ENCODE measurements around the gene DHRS4L2.
"Not testable (repeated sequence)": the region's sequence is repeated elsewhere in the genome, so short reads cannot be mapped to it uniquely, and the experiment has no call there.

DHRS4L2 gene

GRCh38 chr14:24020520-24020919 is 31.8 kb downstream of the DHRS4L2 start:
- not testable (repeated sequence) for DNase-seq

- DNase-seq = not testable (repeated sequence)
These were observed 36.2 kb downstream of the DHRS4L2 start for GRCh38 chr14:24024939-24025418.

GRCh38 chr14:24029687-24030086 is 41.0 kb downstream of the DHRS4L2 start:
- DNase-seq = not testable (repeated sequence)

- not testable (repeated sequence) for DNase-seq
These were observed 42.6 kb downstream of the DHRS4L2 start for GRCh38 chr14:24031331-24031730.

GRCh38 chr14:24032727-24033418 is 44.1 kb downstream of the DHRS4L2 start:
- no peak for DNase-seq

- DNase-seq = peak in 1 of 3 experiments; percentile 77
These were observed 47.0 kb downstream of the DHRS4L2 start for GRCh38 chr14:24035769-24036168.

- peak; percentile 79 to 91 (median 91) for DNase-seq
These were observed 47.6 kb downstream of the DHRS4L2 start for GRCh38 chr14:24036169-24036962.

GRCh38 chr14:24036963-24037657 is 48.4 kb downstream of the DHRS4L2 start:
- not testable (repeated sequence) for DNase-seq

GRCh38 chr14:24037658-24038037 is 48.9 kb downstream of the DHRS4L2 start:
- peak; percentile 36 to 65 (median 40) for DNase-seq

- DNase-seq = no peak
These were observed 50.0 kb downstream of the DHRS4L2 start for GRCh38 chr14:24038686-24039085.

GRCh38 chr14:24040692-24041091 is 52.0 kb downstream of the DHRS4L2 start:
- no peak for DNase-seq

GRCh38 chr14:24042746-24043145 is 54.0 kb downstream of the DHRS4L2 start:
- no peak for DNase-seq

GRCh38 chr14:24049002-24049401 is 60.3 kb downstream of the DHRS4L2 start:
- not testable (repeated sequence) for DNase-seq

GRCh38 chr14:24050753-24051152 is 62.0 kb downstream of the DHRS4L2 start:
- not testable (repeated sequence) for DNase-seq

GRCh38 chr14:24051176-24051788 is 62.6 kb downstream of the DHRS4L2 start:
- no peak for DNase-seq

- peak; percentile 83 to 88 (median 84) for DNase-seq
These were observed 63.3 kb downstream of the DHRS4L2 start, which contains the start of gene CARMIL3 for GRCh38 chr14:24051789-24052655. Gene CARMIL3, plus strand, starts transcription at chr14:24052009. Its CDS starts 145 bp downstream, at chr14:24052154.

- DNase-seq = no peak
These were observed 64.2 kb downstream of the DHRS4L2 start for GRCh38 chr14:24052656-24053547.

GRCh38 chr14:24053548-24054323 is 65.0 kb downstream of the DHRS4L2 start:
- DNase-seq = no peak

GRCh38 chr14:24054324-24054641 is 65.6 kb downstream of the DHRS4L2 start:
- DNase-seq = no peak

- DNase-seq = no peak
These were observed 65.9 kb downstream of the DHRS4L2 start for GRCh38 chr14:24054646-24055045.
